ENCODE data around the gene DNHD1.
"Not testable (repeated sequence)": the region's sequence is repeated elsewhere in the genome, so short reads cannot be mapped to it uniquely, and the experiment has no call there.

Gene DNHD1

GRCh38 chr11:6481012-6481923 lies 15.8 kb upstream of the DNHD1 start, which contains the start of the genes ARFIP2 and TIMM10B:
Gene ARFIP2 (minus strand): TSS chr11:6481331. CDS start chr11:6480421, 910 bp downstream.
Gene TIMM10B (plus strand): TSS chr11:6481501. CDS start chr11:6481517, 16 bp downstream.
- DNase-seq, result peak; percentile 99

DNA sequence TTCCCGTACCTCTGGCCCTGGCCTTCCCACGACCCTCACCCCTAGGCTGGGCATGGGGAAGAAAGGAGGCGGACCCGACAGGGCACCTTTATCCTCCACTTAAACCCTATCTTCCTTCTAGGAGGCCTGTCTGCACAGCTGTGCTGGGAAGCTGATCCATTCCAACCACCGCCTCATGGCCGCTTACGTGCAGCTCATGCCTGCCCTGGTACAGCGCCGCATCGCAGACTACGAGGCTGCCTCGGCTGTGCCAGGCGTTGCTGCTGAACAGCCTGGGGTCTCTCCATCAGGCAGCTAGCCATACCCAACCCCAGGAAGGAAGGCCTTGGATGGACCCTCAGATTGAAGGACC lies 15.2 kb upstream of the DNHD1 start:
- DNase-seq, result no peak

DNA sequence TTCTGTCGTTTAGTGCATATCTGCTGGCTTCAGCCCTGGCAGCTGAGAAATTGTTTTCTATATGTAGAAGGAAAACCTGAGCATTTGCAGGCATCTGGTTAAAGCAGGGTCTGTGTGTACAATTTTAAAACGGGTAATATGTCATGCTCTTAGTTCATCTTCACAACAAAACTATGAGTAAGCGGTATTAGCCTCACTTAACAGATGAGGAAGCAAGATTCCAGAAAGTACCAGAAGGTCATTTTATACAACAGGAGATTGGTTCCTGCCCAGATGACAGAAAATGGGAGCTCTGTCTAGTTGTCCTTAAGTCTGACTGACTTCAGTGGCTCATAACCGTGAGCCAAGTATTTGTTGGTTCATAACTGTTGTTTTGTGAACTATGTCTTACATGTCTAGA lies 14.6 kb upstream of the DNHD1 start:
- DNase-seq, result no peak

- DNase-seq, result no peak
These were observed 14.1 kb upstream of the DNHD1 start for GRCh38 chr11:6483015-6483414.

DNA sequence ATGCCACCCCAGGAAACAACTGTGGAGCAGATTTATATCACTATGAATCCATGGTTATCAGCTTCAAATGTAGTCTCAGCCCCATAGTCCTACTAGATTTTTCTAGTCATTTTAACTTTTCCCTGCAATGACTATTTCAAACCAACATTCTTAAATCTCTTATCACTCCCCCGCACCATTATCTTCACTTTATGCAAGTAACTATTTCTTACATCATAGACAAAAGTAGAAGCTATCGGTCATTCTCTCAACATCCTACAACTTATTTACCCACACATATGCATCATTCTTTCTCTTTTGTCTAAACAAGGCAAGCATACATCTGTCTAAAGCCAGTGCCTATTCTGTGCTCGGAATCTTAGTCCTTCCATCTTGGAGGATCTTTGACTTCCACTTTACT lies 11.4 kb upstream of the DNHD1 start:
- no peak for DNase-seq

DNA sequence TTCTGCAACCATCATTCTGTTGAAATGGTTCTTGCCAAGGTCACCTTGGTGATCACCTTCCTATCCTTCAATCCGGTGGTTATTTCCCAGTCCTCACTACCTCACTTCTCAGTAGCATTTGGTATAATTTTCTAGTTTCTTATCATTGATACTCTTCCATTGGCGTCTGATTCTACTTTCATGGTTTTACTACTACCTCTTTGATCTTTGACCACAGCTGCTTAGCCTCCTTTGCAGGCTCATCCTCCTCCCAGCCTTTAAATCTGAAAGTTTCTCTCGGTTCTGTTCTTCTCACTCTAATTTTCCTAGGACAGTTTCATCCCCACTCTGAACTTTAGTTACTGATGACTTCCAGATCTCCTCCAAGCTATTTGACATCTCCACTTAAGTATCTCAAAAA lies 10.8 kb upstream of the DNHD1 start:
- no peak for DNase-seq

DNA sequence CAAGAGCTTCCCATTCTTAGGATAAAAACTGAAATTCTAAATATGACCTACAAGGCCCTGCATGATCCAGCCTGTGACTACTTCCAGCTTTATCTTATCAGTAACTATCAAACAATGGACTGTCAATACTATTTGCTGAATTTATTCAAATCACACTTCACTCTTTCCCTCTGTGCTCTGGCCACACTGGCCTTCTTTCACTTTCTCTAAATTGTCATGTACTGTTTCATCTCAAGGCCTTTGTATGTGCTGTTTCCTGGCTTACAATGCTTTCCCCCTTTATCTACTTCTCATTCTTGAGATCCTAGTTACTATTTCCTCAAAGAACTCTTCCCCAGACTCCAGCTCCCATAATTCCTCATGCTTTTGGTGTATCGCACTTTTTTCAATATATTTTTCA lies 10.1 kb upstream of the DNHD1 start:
- no peak for DNase-seq

- no peak for DNase-seq
These were observed 8.7 kb upstream of the DNHD1 start for GRCh38 chr11:6488342-6488741.

DNA sequence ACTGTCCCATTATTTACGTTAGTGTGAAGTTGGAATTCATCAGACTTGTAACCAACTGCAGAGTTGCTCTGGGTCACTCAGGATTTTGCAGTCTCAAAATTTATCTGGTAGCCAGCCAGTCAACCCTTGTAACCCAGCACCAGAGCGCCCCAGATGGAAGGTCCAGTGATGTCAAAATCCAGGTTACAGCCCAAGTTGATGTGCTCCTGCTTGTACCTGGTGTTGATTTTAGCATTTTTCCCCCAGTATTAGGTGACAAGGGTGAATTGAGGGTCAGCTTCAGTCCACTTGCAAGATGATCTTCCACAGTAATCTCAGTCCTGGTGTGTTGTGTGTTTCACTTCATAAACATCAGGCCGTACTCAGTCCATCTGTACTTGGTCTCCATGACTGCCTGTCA lies 8.3 kb upstream of the DNHD1 start:
- no peak for DNase-seq

- DNase-seq, result no peak
These were observed 7.8 kb upstream of the DNHD1 start for GRCh38 chr11:6489306-6489705.

- DNase-seq, result no peak
These were observed 1.0 kb downstream of the DNHD1 start for GRCh38 chr11:6498121-6498520.

GRCh38 chr11:6498544-6498943 lies 1.5 kb downstream of the DNHD1 start:
- DNase-seq, result no peak

GRCh38 chr11:6502382-6502781 lies 5.3 kb downstream of the DNHD1 start:
- no peak for DNase-seq

DNA sequence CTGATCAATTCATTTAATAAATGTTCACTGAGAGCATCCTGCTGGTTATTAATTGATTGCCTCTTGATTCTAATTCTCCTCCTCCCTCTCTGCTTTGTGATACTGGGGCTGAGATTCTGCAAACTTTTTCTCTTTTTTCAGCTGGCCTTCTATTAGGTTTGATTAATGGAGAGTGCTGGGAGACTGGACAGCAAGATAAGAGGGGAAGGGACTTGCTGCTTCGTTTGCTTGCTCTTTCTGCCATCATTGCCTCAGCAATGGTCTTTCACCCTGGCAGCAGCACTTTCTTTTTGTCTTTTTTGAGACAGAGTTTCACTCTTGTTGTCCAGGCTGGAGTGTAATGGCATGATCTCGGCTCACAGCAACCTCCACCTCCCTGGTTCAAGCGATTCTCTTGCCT lies 7.1 kb downstream of the DNHD1 start:
- no peak for DNase-seq

- peak; percentile 60 for DNase-seq
These were observed 8.6 kb downstream of the DNHD1 start for GRCh38 chr11:6505577-6506240.

DNA sequence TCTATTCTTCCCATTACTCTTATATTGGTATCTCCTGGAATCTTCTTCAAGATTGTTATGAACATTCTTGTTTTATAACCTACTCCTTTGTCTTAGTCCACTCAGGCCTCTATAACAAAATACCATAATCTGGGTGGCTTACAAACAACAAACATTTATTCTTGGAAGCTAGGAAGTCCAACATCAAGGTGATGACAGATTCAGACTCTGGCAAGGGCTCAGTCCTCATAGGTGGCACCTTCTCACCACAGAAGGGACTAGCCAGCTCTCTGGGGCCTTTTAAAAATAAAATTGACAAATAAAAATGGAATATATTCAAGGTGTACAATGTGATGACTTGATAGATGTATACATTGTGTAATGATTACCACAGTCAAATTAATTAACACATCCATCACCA lies 19.8 kb downstream of the DNHD1 start:
- no peak for DNase-seq

- DNase-seq, result no peak
These were observed 23.2 kb downstream of the DNHD1 start for GRCh38 chr11:6520265-6520664.

- DNase-seq, result not testable (repeated sequence)
These were observed 24.9 kb downstream of the DNHD1 start for GRCh38 chr11:6521946-6522345.

- DNase-seq, result no peak
These were observed 26.2 kb downstream of the DNHD1 start for GRCh38 chr11:6523253-6523652.

- no peak for DNase-seq
These were observed 29.5 kb downstream of the DNHD1 start for GRCh38 chr11:6526411-6527135.

GRCh38 chr11:6529266-6529665 lies 32.2 kb downstream of the DNHD1 start:
- no peak for DNase-seq

DNA sequence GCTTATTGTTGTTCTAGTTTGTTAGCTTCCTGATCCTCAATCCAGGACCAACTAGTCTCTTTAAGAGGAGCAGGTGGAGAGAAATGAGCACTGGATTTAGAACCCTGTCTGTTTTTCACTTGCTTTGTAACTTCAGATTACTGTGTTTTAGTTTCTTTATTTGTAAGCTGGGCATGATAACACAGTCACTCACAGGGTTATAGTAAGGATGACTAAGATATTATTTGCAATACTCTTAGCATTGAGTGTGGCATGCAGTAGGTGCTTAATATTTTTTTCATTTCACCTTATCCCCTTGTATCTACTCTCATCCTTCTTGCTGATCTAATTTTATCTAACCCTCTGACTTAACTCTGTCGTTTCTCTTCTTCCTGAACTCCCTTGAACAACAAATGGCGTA lies 33.8 kb downstream of the DNHD1 start:
- DNase-seq, result no peak

DNA sequence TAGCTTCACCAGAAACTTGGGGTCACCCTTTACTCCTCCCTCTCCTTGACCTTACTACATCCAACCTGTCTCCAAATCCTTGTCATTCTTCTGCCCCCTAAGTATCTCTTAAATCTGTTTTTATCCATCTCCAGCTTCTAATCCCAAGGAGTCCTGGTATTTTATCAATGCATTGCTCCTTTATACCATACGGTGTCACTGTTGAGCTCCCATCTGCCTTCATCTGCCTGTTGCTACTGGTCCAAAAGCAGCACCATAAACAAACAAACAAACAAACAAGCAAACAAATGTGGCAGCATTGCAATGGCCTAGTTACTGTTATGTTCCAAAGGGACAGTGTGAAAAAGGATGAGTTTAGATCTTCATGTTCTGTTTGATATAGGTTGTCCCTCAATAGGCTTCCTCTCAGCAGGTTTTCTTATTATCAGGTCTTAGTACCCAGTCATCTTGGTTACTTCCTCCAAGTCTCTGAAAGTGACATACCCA lies 34.2 kb downstream of the DNHD1 start:
- DNase-seq, result peak; percentile 87

Measured in eye (tissue), 1 donor.